Right ventricle myocardium superior (tissue), 1 donor: ENCODE data around the gene TMEM138. TPM values are rescaled to one million over a fixed set of nuclear protein-coding genes. Genes with fewer than 3 reads are reported as not detected.

Experiments
- ATAC-seq: fragments of 200-7000 bp; cut with Tn5 transposase; one replicate; pipeline ENCODE4 v1.9.1; 2020; ENCODE audit warnings: mild to moderate bottlenecking; ENCODE audit not compliant: poor library complexity
- DNase-seq: peaks from one replicate; pipeline ENCODE4 v3.0.0-alpha.2; 2020
- intact Hi-C: fragments of 100-400 bp; cut with DNase I; formaldehyde crosslinking; loops from one replicate; pipeline ENCODE4 v1.11.2; 2022
- total RNA-seq: library from RNA; stranded (reverse); fragmentation: NEBNext Ultra II Directional; extraction: Animal tissue kit (Norgen Biotek cat#: 25700); gene quantifications from one replicate; pipeline ENCODE4 v1.2.1, GENCODE V29; 2021
- donor health status: DM: no; HTN: yes; CAD: no; lungs with severe emphysema.

Gene TMEM138
- total RNA-seq, 1 donor from 2014 or later, result 17.7 TPM

- DNase-seq, result no peak
- intact Hi-C loops, result loop anchor here (2.0 to 10.0 kb wide), 2 partner anchors 48 to 130 kb away; no protein-coding TSS in a partner anchor
- peak; percentile 9 for ATAC-seq
These were observed 22.4 kb downstream of the TMEM138 start for GRCh38 chr11:61384271-61385242.

DNA sequence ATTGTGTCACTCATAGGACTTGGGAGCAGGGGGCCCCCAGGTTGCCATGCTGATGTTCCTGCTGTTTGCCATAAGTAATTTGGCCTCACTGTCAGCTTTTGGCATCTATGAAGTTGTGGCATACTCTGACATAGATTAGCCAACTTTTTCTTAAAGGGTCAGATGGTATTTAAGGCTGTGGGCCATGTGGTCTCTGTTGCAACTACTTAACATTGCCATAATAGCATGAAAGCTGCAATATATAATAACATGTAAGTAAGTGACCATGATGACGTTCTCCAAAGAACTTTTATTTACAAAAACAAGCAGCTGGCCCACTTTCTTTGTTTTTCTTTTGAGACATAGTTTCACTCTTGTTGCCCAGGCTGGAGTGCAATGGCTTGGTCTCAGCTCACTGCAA lies 28.0 kb downstream of the TMEM138 start:
- ATAC-seq (no peak), DNase-seq (no peak)
- intact Hi-C loops, result no loop called here

DNA sequence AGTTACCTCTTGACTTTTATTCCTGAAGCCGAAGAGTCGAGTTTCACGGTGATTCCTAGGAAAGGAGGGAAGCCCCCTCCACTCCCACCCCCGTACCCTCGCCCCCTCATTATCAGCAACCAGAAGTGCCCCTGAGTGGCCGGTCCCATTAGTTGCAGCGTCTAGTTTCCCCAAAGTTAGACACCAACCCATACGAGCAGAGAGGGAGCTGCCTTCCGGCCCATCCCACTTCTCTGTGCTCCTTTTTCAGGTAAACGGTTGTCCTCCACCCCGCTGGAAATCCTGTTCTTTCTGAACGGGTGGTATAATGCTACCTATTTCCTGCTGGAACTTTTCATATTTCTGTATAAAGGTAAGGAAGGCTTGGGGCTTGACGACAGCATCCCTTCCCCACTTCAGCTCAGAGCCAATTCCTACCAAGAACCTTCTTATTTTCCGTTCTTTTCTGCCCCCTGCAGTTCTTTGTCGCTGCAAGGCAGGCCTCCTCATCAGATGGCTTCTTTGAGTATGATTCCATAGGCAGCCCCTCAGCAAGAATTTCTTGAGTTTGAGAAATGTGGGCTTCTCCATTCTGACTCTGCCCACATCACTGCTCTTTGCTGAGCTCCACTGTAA lies 30.9 kb downstream of the TMEM138 start:
- ATAC-seq, result peak; percentile 14
- intact Hi-C loops, result no loop called here
- no peak for DNase-seq

- ATAC-seq (no peak), DNase-seq (no peak)
- intact Hi-C loops, result no loop called here
These were observed 39.0 kb downstream of the TMEM138 start for GRCh38 chr11:61401173-61401572.

DNA sequence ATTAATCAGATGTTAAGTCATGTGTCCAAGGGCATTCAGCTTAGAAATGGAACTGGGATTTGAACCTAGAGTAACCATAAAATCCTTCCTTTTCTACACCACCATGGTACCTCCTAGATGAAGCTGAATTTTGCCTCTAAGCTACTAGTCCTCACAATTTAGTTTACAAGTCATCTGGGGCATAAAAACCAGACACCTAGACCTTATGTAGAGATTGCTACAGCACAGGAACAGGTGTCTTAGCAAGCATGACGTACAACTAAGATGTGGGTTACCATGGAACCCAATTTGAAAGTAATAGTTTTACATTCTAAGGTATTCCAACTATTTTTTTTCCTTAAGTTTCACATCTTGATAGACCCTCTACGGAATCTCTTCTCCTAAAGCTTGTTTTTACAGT lies 39.4 kb downstream of the TMEM138 start:
- DNase-seq (no peak), ATAC-seq (no peak)
- intact Hi-C loops, result no loop called here

- DNase-seq (no peak), ATAC-seq (no peak)
- intact Hi-C loops, result no loop called here
These were observed 41.5 kb downstream of the TMEM138 start for GRCh38 chr11:61403658-61404057.

DNA sequence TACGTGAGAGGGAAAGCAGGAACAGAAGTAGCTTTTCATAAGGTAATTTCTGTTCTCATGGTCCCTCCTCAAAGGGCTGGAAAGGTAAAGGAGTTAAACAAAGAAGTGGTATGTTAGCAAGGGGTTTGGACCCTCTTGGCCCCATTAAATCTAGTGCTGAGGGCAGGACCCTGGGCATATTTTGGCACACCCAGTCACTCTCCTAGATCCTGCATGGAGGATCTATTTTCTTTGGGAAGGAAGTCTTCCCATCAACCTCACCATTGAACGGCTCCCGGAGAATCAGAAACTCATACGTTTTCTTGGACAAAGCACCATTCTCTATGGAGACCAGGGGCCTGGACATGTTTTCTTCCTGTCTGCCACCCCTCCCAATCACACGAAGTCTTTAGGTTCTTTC lies 41.9 kb downstream of the TMEM138 start:
- intact Hi-C loops, result no loop called here
- DNase-seq (no peak), ATAC-seq (no peak)

DNA sequence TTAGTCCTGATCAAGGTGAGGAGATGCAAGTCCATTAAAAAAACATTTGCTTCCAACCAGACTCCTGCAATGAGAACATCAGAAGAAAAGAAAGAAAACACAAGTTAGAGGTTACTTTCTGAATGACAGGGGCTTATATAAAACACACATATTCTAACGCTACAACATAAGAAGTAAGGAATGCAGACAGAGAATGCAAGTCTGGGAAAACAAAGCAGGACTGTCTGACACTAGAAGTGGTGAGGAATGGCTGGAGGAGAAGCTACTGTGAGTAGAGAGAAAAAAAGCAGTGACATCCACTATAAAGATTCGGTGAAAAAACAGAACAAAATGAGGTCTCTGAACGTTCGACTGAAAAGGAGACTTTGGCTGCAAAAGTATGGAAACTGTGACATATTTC lies 42.5 kb downstream of the TMEM138 start:
- ATAC-seq (no peak), DNase-seq (no peak)
- intact Hi-C loops, result no loop called here

GRCh38 chr11:61406067-61406466 lies 43.9 kb downstream of the TMEM138 start:
- intact Hi-C loops, result no loop called here
- no peak for ATAC-seq
- DNase-seq, result no peak

DNA sequence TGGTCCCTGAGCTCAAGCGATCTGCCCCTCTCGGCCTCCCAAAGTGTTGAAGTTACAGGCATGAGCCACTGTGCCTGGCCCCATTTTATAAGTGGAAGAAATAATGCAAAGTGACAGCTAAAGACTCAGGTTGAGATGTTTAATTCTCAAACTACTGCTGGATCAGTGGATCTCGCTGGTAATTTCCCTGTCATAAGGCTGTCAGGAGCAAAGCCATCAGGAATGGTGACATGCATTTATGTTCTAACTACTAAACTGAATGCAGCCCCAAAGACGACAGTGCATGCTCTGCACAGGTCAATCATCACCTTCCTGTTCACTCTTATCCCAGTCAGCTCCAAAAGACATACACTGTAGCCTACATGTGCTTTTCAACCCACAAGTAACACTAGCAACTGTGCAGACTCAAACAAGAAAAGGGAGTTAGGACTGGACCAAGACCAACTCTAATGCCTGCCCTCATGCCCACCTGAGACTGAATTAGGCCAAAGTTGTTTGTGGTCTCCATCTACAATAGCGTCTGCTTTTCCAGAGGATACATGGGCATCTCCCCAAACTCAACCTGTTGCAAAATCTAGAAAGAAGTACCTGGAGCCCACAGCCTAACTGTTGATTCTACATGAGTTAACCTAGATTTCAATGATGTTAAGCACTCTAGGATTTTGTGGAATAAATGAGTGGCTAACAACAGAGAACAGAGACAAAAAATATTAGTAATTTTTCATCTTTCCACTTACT lies 45.0 kb downstream of the TMEM138 start:
- intact Hi-C loops, result no loop called here
- DNase-seq (no peak), ATAC-seq (no peak)

- intact Hi-C loops, result no loop called here
- DNase-seq (no peak), ATAC-seq (no peak)
These were observed 49.4 kb downstream of the TMEM138 start for GRCh38 chr11:61411589-61411988.

GRCh38 chr11:61413496-61413895 lies 51.3 kb downstream of the TMEM138 start:
- no peak for DNase-seq
- intact Hi-C loops, result no loop called here
- no peak for ATAC-seq

GRCh38 chr11:61414547-61414946 lies 52.4 kb downstream of the TMEM138 start:
- DNase-seq (no peak), ATAC-seq (no peak)
- intact Hi-C loops, result no loop called here

- DNase-seq (no peak), ATAC-seq (no peak)
- intact Hi-C loops, result no loop called here
These were observed 53.2 kb downstream of the TMEM138 start for GRCh38 chr11:61415381-61415780.

GRCh38 chr11:61416941-61417340 lies 54.8 kb downstream of the TMEM138 start:
- DNase-seq (no peak), ATAC-seq (peak; percentile 16)
- intact Hi-C loops, result no loop called here

DNA sequence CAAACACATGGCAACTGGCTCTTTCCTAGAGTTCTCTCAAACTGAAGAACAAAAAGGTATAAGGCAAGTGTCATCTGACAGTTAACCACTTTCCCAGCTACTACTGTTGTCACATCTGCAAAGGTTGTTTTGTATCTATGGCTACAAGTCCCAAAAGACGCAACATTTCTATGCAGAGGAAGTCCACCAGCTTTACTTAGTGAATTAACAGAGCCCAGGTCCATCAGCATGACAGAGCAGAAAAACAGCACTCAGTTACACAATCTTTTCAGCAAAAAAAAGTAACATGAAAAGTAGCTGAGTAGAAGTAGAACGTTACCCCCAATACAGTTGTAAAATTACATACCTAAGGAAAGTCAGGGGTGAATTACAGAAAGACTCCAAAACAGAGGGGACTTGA lies 55.5 kb downstream of the TMEM138 start:
- DNase-seq (no peak), ATAC-seq (peak; percentile 55)
- intact Hi-C loops, result no loop called here

DNA sequence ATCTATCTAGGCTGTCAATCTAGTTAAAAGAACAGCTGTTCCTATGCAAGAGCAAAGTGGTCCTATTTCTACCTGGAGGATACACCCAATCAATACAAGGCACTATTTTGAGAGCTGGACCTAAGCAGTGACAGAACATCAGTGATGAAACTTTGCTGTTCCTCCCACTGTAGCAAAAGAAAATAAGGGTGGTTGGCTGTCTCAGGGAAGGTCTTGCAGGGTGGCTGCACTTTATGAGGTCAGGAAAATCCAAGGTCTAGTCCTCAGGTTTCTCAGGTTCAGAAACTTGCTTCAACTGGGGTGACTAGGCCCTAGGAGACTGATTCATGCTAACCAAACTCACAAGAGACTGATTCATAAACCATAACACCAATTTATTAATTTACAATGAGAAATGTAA lies 56.0 kb downstream of the TMEM138 start:
- ATAC-seq (no peak), DNase-seq (no peak)
- intact Hi-C loops, result no loop called here
